ENCODE results near the gene RNLS. TPM values are rescaled to one million over a fixed set of nuclear protein-coding genes. Genes with fewer than 3 reads are reported as not detected.

RNLS gene
- polyA plus RNA-seq, 1 experiment: 6.1 TPM

- ChIA-PET POLR2A (no interaction called here), CTCF (interaction anchor here (1.4 kb wide), 1 partner anchor 9 kb away, joined by 4 read pairs; no protein-coding TSS in a partner anchor)
- DNase-seq (ENCODE audit: low read depth, low spot score): no peak
- no peak for TF ChIP-seq CTCF (IDR thresholded peaks at IDR 0.05; ENCODE audit: low read depth, low read length)
- Histone ChIP-seq H3K4me3 (ENCODE audit: low read depth, low read length) (no peak overlapping the region), H3K27me3 (ENCODE audit: control insufficient read depth, insufficient read depth, low read length) (no peaks in the 10 kb centered on the region), H3K27ac (ENCODE audit: low read depth, low read length) (no peak overlapping the region), H3K9me3 (ENCODE audit: control insufficient read depth, insufficient read depth, low read length) (no peaks in the 10 kb centered on the region)
Observed at GRCh38 chr10:88544140-88544870, 38.8 kb downstream of the RNLS start.

- DNase-seq (ENCODE audit: low read depth, low spot score): no peak
- ChIA-PET CTCF (no interaction called here), POLR2A (no interaction called here)
- no peak for TF ChIP-seq CTCF (IDR thresholded peaks at IDR 0.05; ENCODE audit: low read depth, low read length)
- Histone ChIP-seq H3K27ac (ENCODE audit: low read depth, low read length) (no peak overlapping the region), H3K4me3 (ENCODE audit: low read depth, low read length) (no peak overlapping the region), H3K9me3 (ENCODE audit: control insufficient read depth, insufficient read depth, low read length) (no peaks in the 10 kb centered on the region), H3K27me3 (ENCODE audit: control insufficient read depth, insufficient read depth, low read length) (no peaks in the 10 kb centered on the region)
Observed at GRCh38 chr10:88542522-88542921, 40.6 kb downstream of the RNLS start.

- no peak overlapping the region for H3K27ac ChIP-seq (ENCODE audit: low read depth, low read length)
- ChIA-PET CTCF (no interaction called here), POLR2A (no interaction called here)
- DNase-seq (ENCODE audit: low read depth, low spot score): no peak
- H3K27me3 ChIP-seq (ENCODE audit: control insufficient read depth, insufficient read depth, low read length): no peaks in the 10 kb centered on the region
- no peak for TF ChIP-seq CTCF (IDR thresholded peaks at IDR 0.05; ENCODE audit: low read depth, low read length)
- H3K4me3 ChIP-seq (ENCODE audit: low read depth, low read length): no peak overlapping the region
- H3K9me3 ChIP-seq (ENCODE audit: control insufficient read depth, insufficient read depth, low read length): no peaks in the 10 kb centered on the region
Observed at GRCh38 chr10:88541116-88541626, 41.9 kb downstream of the RNLS start.

- no peak overlapping the region for H3K4me3 ChIP-seq (ENCODE audit: low read depth, low read length)
- no peak for DNase-seq (ENCODE audit: low read depth, low spot score)
- H3K27ac ChIP-seq (ENCODE audit: low read depth, low read length): no peak overlapping the region
- no peaks in the 10 kb centered on the region for H3K9me3 ChIP-seq (ENCODE audit: control insufficient read depth, insufficient read depth, low read length)
- ChIA-PET POLR2A (no interaction called here), CTCF (no interaction called here)
- no peak for TF ChIP-seq CTCF (IDR thresholded peaks at IDR 0.05; ENCODE audit: low read depth, low read length)
- no peaks in the 10 kb centered on the region for H3K27me3 ChIP-seq (ENCODE audit: control insufficient read depth, insufficient read depth, low read length)
Observed at GRCh38 chr10:88540351-88540750, 42.8 kb downstream of the RNLS start.

GRCh38 chr10:88538048-88538447 lies 45.1 kb downstream of the RNLS start:
- ChIA-PET CTCF (no interaction called here), POLR2A (no interaction called here)
- H3K27ac ChIP-seq (ENCODE audit: low read depth, low read length): no peak overlapping the region
- H3K27me3 ChIP-seq (ENCODE audit: control insufficient read depth, insufficient read depth, low read length): no peaks in the 10 kb centered on the region
- H3K4me3 ChIP-seq (ENCODE audit: low read depth, low read length): no peak overlapping the region
- no peak for TF ChIP-seq CTCF (IDR thresholded peaks at IDR 0.05; ENCODE audit: low read depth, low read length)
- peak; percentile 36 for DNase-seq (ENCODE audit: low read depth, low spot score)
- no peaks in the 10 kb centered on the region for H3K9me3 ChIP-seq (ENCODE audit: control insufficient read depth, insufficient read depth, low read length)
